Islet of Langerhans (tissue), 1 donor: ENCODE results near the gene DNALI1.

Source experiments
- FAIRE-seq: peaks from one replicate; lab custom pipeline; 2011; peaks lifted over from hg19 to GRCh38; lab: Jason Lieb, UNC

Gene DNALI1

DNA sequence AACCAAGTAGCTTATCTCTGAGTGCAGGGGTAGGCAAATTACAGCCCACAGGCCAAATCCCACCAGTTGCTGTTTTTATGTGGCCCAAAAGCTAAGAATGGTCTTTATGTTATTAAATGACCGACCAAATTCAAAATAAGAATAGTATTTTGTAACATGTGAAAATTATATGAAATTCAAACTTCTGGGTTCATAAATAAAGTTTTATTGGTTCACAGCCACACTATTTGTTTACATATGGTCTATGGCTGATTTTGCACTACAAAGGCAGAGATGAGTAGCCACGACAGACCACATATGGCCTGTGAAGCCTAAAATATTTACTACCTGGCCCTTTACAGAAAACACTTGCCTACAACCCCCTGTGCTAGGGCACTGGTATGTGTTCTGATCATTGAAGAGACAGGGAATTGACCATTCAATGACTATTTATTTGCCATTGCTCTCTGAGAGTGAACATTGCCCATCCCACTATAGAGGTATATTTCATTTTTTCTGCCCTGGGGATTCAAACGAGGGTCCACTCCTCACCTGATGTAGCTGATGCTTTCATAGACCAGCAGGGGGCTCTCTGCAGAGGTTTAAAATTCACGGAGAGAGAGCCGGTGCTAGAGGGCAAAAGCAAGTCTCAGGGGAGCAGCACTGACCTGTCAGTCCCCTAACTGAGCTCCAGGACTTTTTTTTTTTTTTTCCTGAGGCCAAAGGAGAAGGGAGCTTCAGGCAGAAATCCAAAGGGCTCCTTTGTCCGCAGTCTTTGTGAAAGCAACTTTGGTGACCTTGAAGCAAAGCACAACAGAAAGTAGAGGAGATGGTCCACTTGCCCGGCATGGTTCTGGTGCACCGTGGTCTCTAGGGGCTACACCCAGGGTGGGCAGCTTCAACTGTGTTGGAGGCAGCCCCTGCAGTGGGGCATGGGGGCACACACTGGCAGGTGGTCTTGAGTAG, 46.3 kb downstream of the DNALI1 start:
- no peak for FAIRE-seq

DNA sequence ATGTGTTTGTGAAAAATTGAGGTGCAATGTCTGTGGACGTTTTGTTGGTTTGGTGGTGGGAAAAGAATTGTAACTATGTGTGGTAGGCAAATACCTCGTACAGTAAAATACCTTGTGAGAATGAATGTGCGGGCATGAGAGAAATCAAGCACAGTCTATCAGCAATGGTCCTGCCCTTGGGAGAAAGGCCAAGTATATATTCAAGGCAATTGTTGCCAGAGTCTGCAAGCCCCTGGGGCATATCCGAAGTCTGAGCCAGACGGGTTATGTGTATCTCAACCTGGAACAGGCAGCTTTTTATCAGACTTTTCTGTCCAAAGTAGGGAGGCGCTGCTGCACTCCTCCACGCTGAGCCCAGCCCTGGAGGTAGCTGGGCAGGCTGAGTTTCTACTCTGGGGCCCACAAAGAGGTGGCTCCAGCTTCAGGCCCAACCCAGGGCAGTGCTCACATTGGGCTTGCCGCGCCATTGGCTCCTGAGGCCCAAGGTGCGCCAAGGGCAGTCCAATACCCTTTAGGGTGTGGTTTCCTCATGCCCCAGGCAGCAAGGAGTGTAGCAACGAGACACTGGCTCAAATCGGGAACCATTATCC, 48.4 kb downstream of the DNALI1 start:
- no peak for FAIRE-seq

GRCh38 chr1:37605806-37606474, 49.2 kb downstream of the DNALI1 start:
- FAIRE-seq, result no peak

GRCh38 chr1:37606481-37607263, 49.9 kb downstream of the DNALI1 start:
- no peak for FAIRE-seq

DNA sequence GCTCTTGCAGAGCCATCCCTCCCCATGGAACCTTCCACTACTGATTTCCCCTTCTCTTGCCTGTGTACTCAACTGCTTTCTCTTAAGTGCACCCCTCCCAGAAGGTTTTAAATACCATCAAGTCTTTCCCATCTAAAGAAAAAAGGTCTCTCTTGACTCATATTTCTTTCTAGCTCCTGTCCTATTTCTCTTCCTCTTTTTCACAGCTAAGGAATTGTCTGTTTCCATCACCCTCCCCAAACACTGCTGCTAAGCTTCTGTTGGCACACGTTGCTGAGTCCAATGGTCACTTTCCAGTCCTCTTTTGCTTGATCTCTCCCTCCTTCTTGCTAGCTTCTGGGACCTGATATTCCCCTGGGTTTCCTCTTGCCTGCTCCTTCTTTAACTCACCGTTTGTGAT, 52.3 kb downstream of the DNALI1 start:
- FAIRE-seq, result no peak

- no peak for FAIRE-seq
Observed at GRCh38 chr1:37609994-37610393, 53.3 kb downstream of the DNALI1 start.

DNA sequence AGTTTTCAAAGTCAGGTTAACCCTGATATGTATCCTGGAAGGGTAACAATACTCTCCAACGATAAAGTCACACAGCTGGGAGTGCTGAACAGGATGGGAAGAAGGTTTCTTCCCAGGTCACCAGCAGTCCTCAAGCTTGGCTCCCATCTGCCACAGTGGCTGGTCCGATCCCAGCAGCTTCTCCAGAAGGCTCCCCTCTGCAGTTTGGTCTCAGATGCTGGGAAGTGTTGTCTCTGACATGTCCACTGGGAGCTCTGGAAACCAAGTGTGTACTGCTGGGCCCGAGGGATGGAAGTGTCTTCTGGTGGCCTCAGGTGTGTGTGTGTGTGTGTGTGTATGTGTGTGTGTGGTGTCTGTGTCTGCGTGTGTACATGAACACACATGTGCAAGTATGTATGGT, 55.4 kb downstream of the DNALI1 start:
- no peak for FAIRE-seq

DNA sequence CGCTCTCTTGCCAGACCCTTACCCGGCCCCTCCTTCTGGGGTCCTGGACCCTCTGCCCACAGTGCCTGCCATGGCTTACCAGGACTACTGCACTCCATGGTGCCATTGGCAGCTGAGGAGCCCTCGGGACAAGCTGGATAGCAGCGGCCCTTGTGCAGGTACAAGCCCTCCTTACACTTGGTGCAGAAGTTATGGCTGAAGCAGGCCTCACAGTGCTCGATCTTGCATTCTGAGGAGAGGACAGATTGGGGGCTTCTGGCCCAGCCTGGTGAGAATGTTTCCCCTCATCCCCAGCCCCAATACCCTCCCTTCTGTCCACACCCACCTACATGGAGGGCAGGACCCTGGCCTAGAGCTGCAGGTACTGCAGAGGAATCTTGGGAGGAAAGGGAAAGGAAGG, 57.4 kb downstream of the DNALI1 start:
- FAIRE-seq, result no peak

DNA sequence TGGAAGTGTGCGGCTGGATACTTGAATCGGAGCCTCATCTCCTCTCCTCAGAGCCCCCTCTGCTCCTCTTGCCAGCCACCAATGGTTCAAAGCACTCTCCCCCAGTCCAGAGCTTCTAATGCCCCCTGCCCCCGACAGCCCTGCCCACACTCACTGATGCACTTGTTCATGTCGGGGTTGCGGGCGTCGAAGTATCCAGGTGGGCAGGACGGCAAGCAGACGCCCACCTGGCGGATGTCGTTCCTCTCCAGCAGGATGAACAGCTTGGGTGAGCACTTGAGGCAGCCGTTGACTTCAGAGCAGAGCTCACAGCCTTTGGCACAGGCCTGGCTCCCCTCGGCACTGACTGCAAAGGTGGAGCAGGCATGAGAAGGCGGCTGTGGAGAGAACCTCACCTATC, 59.6 kb downstream of the DNALI1 start:
- no peak for FAIRE-seq
